Measurements from ENCODE around the gene KDM4C. TPM values are rescaled to one million over a fixed set of nuclear protein-coding genes. Genes with fewer than 3 reads are reported as not detected.

The KDM4C gene
- polyA plus RNA-seq, 2 of the 4 experiments (the other 2 are of a cell fraction) = 9.6 to 15.6 TPM

- TF ChIP-seq ELK1 (IDR thresholded peaks at IDR 0.05; ENCODE audit: low read depth, low read length) (no peak), JUNB (IDR thresholded peaks at IDR 0.05) (no peak), HEYL (CRISPR knock-in tag; IDR thresholded peaks at IDR 0.05) (no peak), MAZ (IDR thresholded peaks at IDR 0.05; ENCODE audit: borderline replicate concordance, low read depth, low read length) (no peak), TP53 (CRISPR knock-in tag; IDR thresholded peaks at IDR 0.05) (no peak), ATOH8 (CRISPR knock-in tag; IDR thresholded peaks at IDR 0.05; ENCODE audit: low read depth) (peak; percentile 77; the same call in 1 of the 2 replicates), POLR2A (IDR thresholded peaks at IDR 0.05; ENCODE audit: low read length) (peak; percentile 83), HMGXB4 (CRISPR knock-in tag; IDR thresholded peaks at IDR 0.05; ENCODE audit: borderline replicate concordance) (no peak), POLR2AphosphoS2 (conservative IDR thresholded peaks at IDR 0.05; ENCODE audit: low read length) (no peak), FOSB (CRISPR knock-in tag; IDR thresholded peaks at IDR 0.05) (no peak), RAD21 (conservative IDR thresholded peaks at IDR 0.05 in 1 of 2, IDR thresholded peaks at IDR 0.05 in 1 of 2) (no peak), ZFP36 (IDR thresholded peaks at IDR 0.05; ENCODE audit: borderline replicate concordance, partially characterized antibody) (no peak), RARB (CRISPR knock-in tag; IDR thresholded peaks at IDR 0.05) (no peak), NR3C1 (IDR thresholded peaks at IDR 0.05) (no peak), CBX2 (IDR thresholded peaks at IDR 0.05; ENCODE audit: borderline replicate concordance, low read depth) (no peak), RNF2 (IDR thresholded peaks at IDR 0.05; ENCODE audit: borderline replicate concordance, low read depth) (no peak), FOSL2 (IDR thresholded peaks at IDR 0.05) (no peak), FOSL2 (CRISPR knock-in tag; IDR thresholded peaks at IDR 0.05) (peak; percentile 79), SREBF2 (IDR thresholded peaks at IDR 0.05) (no peak), CTCF (IDR thresholded peaks at IDR 0.05) (no peak), HOXB5 (CRISPR knock-in tag; IDR thresholded peaks at IDR 0.05) (peak; percentile 60; the same call in 1 of the 2 replicates), SMC3 (IDR thresholded peaks at IDR 0.05) (no peak), MAX (IDR thresholded peaks at IDR 0.05) (peak; percentile 90), MAFK (IDR thresholded peaks at IDR 0.05; ENCODE audit: partially characterized antibody) (no peak), ESRRA (IDR thresholded peaks at IDR 0.05; ENCODE audit: borderline replicate concordance, low read length) (no peak)
These were observed at the start of gene KDM4C (continued) for GRCh38 chr9:6757456-6758247.

Data from A549 (cell line).